ENCODE results near the gene RPL37A.

DNA sequence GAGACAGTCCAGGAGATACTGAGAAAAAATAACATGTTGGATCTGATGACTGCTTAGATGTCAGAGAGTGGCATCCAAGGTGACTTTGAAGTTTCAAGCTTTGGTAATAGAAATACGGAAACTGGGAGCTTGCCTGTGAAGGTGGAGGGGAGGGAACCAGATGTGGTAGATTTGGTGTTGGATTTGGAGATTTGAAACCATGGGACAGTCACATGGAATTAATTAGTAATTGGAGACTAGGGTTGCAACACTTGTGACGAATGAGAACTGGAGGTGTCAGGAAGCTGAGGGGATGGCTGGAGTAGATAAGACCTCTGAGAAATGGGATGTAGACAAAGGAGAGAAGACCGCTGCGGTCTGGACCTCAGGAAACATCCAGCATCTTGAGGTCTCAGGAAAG, 46.7 kb downstream of the RPL37A start:
- TF ChIP-seq POLR2AphosphoS5 (IDR thresholded peaks at IDR 0.05) (no peak), RAD21 (conservative IDR thresholded peaks at IDR 0.05) (no peak), EZH2 (IDR thresholded peaks at IDR 0.05; ENCODE audit: borderline replicate concordance, insufficient read depth, low read length, poor library complexity, severe bottlenecking) (no peak)
- TF ChIP-seq, protein P1, sequence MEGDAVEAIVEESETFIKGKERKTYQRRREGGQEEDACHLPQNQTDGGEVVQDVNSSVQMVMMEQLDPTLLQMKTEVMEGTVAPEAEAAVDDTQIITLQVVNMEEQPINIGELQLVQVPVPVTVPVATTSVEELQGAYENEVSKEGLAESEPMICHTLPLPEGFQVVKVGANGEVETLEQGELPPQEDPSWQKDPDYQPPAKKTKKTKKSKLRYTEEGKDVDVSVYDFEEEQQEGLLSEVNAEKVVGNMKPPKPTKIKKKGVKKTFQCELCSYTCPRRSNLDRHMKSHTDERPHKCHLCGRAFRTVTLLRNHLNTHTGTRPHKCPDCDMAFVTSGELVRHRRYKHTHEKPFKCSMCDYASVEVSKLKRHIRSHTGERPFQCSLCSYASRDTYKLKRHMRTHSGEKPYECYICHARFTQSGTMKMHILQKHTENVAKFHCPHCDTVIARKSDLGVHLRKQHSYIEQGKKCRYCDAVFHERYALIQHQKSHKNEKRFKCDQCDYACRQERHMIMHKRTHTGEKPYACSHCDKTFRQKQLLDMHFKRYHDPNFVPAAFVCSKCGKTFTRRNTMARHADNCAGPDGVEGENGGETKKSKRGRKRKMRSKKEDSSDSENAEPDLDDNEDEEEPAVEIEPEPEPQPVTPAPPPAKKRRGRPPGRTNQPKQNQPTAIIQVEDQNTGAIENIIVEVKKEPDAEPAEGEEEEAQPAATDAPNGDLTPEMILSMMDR (IDR thresholded peaks at IDR 0.05; ENCODE audit: poor library complexity, severe bottlenecking) = no peak
- TF ChIP-seq, protein P2, sequence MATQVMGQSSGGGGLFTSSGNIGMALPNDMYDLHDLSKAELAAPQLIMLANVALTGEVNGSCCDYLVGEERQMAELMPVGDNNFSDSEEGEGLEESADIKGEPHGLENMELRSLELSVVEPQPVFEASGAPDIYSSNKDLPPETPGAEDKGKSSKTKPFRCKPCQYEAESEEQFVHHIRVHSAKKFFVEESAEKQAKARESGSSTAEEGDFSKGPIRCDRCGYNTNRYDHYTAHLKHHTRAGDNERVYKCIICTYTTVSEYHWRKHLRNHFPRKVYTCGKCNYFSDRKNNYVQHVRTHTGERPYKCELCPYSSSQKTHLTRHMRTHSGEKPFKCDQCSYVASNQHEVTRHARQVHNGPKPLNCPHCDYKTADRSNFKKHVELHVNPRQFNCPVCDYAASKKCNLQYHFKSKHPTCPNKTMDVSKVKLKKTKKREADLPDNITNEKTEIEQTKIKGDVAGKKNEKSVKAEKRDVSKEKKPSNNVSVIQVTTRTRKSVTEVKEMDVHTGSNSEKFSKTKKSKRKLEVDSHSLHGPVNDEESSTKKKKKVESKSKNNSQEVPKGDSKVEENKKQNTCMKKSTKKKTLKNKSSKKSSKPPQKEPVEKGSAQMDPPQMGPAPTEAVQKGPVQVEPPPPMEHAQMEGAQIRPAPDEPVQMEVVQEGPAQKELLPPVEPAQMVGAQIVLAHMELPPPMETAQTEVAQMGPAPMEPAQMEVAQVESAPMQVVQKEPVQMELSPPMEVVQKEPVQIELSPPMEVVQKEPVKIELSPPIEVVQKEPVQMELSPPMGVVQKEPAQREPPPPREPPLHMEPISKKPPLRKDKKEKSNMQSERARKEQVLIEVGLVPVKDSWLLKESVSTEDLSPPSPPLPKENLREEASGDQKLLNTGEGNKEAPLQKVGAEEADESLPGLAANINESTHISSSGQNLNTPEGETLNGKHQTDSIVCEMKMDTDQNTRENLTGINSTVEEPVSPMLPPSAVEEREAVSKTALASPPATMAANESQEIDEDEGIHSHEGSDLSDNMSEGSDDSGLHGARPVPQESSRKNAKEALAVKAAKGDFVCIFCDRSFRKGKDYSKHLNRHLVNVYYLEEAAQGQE (IDR thresholded peaks at IDR 0.05; ENCODE audit: borderline replicate concordance) = no peak

Measured in neural cell (in vitro differentiated cells).